ENCODE results near the gene TLE5.

Gene TLE5

GRCh38 chr19:3027981-3028304 is 34.4 kb downstream of the TLE5 start:
- H3K4me3 ChIP-seq (ENCODE audit: low read depth, low read length) = no peak overlapping the region
- no peak for TF ChIP-seq CTCF (IDR thresholded peaks at IDR 0.05; ENCODE audit: borderline replicate concordance, insufficient read depth, low read depth, low read length)

- no peak overlapping the region for H3K4me3 ChIP-seq (ENCODE audit: low read depth, low read length)
- no peak for TF ChIP-seq CTCF (IDR thresholded peaks at IDR 0.05; ENCODE audit: borderline replicate concordance, insufficient read depth, low read depth, low read length)
These were observed 35.0 kb downstream of the TLE5 start for GRCh38 chr19:3027292-3027691.

GRCh38 chr19:3026768-3027167 is 35.5 kb downstream of the TLE5 start:
- no peak for TF ChIP-seq CTCF (IDR thresholded peaks at IDR 0.05; ENCODE audit: borderline replicate concordance, insufficient read depth, low read depth, low read length)
- no peak overlapping the region for H3K4me3 ChIP-seq (ENCODE audit: low read depth, low read length)

- TF ChIP-seq CTCF (IDR thresholded peaks at IDR 0.05; ENCODE audit: borderline replicate concordance, insufficient read depth, low read depth, low read length) = no peak
- H3K4me3 ChIP-seq (ENCODE audit: low read depth, low read length) = no peak overlapping the region
These were observed 36.8 kb downstream of the TLE5 start for GRCh38 chr19:3025549-3025886.

GRCh38 chr19:3024870-3025548 is 37.3 kb downstream of the TLE5 start:
- H3K4me3 ChIP-seq (ENCODE audit: low read depth, low read length) = no peak overlapping the region
- TF ChIP-seq CTCF (IDR thresholded peaks at IDR 0.05; ENCODE audit: borderline replicate concordance, insufficient read depth, low read depth, low read length) = no peak

GRCh38 chr19:3024509-3024869 is 37.8 kb downstream of the TLE5 start:
- TF ChIP-seq CTCF (IDR thresholded peaks at IDR 0.05; ENCODE audit: borderline replicate concordance, insufficient read depth, low read depth, low read length) = no peak
- no peak overlapping the region for H3K4me3 ChIP-seq (ENCODE audit: low read depth, low read length)

- no peak overlapping the region for H3K4me3 ChIP-seq (ENCODE audit: low read depth, low read length)
- no peak for TF ChIP-seq CTCF (IDR thresholded peaks at IDR 0.05; ENCODE audit: borderline replicate concordance, insufficient read depth, low read depth, low read length)
These were observed 41.9 kb downstream of the TLE5 start for GRCh38 chr19:3020321-3020960.
